ENCODE data around the gene NPC1. TPM values are rescaled to one million over a fixed set of nuclear protein-coding genes. Genes with fewer than 3 reads are reported as not detected.

NPC1 gene
- total RNA-seq, 1 experiment from 2014 or later: 39.6 TPM

- Histone ChIP-seq H3K79me2 (ENCODE audit: low read depth) (no peaks in the 10 kb centered on the region), H3K27ac (no peak overlapping the region), H3K4me2 (no peak overlapping the region), H3K36me3 (ENCODE audit: low read depth) (no peaks in the 10 kb centered on the region), H3F3A (ENCODE audit: insufficient read depth, low read depth) (peaks cover 4% of the 10 kb centered on the region; the same call in 1 of the 2 replicates), H3K9me2 (ENCODE audit: insufficient read depth) (no peaks in the 10 kb centered on the region), H3K4me1 (replicated peaks; ENCODE audit: insufficient read depth) (no peaks in the 10 kb centered on the region), H4K20me1 (ENCODE audit: insufficient read depth) (no peaks in the 10 kb centered on the region), H2AFZ (no peak overlapping the region), H3K9me3 (ENCODE audit: insufficient read depth, low read depth) (no peaks in the 10 kb centered on the region), H3K4me3 (no peak overlapping the region), H3K27me3 (ENCODE audit: insufficient read depth, low read depth) (no peaks in the 10 kb centered on the region)
- no TSS peak for BruUV-seq (replicated peaks)
- intact Hi-C loops (cut with micrococcal nuclease; ENCODE audit: unreplicated experiment): no loop called here
- DNase-seq: no peak
- CTCF ChIA-PET: no interaction called here
- POLR2A ChIA-PET (ENCODE audit: unreplicated experiment): interaction anchor here (0.6 kb wide), 1 partner anchor 11 kb away, joined by 4 read pairs; no protein-coding TSS in a partner anchor
- TF ChIP-seq CTCF (conservative IDR thresholded peaks at IDR 0.05) (no peak), EZH2 (IDR thresholded peaks at IDR 0.05; ENCODE audit: low read depth) (no peak)
These were observed 98.4 kb downstream of the NPC1 start for GRCh38 chr18:23487738-23488570.

GRCh38 chr18:23485386-23485785 is 100.9 kb downstream of the NPC1 start:
- peaks cover 8% of the 10 kb centered on the region; the same call in 1 of the 2 replicates for H3K36me3 ChIP-seq (ENCODE audit: low read depth)
- no peak overlapping the region for H2AFZ ChIP-seq
- no peaks in the 10 kb centered on the region for H3K9me2 ChIP-seq (ENCODE audit: insufficient read depth)
- H3K4me3 ChIP-seq: no peak overlapping the region
- H3K27me3 ChIP-seq (ENCODE audit: insufficient read depth, low read depth): no peaks in the 10 kb centered on the region
- ChIA-PET CTCF (no interaction called here), POLR2A (ENCODE audit: unreplicated experiment) (no interaction called here)
- peaks cover 8% of the 10 kb centered on the region; the same call in 1 of the 2 replicates for H3F3A ChIP-seq (ENCODE audit: insufficient read depth, low read depth)
- H3K4me2 ChIP-seq: no peak overlapping the region
- DNase-seq: no peak
- BruUV-seq (replicated peaks): no TSS peak
- no peak overlapping the region for H3K27ac ChIP-seq
- no peaks in the 10 kb centered on the region for H3K79me2 ChIP-seq (ENCODE audit: low read depth)
- H3K4me1 ChIP-seq (replicated peaks; ENCODE audit: insufficient read depth): no peaks in the 10 kb centered on the region
- intact Hi-C loops (cut with micrococcal nuclease; ENCODE audit: unreplicated experiment): no loop called here
- H3K9me3 ChIP-seq (ENCODE audit: insufficient read depth, low read depth): no peaks in the 10 kb centered on the region
- H4K20me1 ChIP-seq (ENCODE audit: insufficient read depth): no peaks in the 10 kb centered on the region
- TF ChIP-seq CTCF (conservative IDR thresholded peaks at IDR 0.05) (no peak), EZH2 (IDR thresholded peaks at IDR 0.05; ENCODE audit: low read depth) (no peak)

- no peaks in the 10 kb centered on the region for H3K9me3 ChIP-seq (ENCODE audit: insufficient read depth, low read depth)
- H3K79me2 ChIP-seq (ENCODE audit: low read depth): no peaks in the 10 kb centered on the region
- no TSS peak for BruUV-seq (replicated peaks)
- POLR2A ChIA-PET (ENCODE audit: unreplicated experiment): interaction anchor here (0.6 kb wide), 1 partner anchor 507 kb away, joined by 7 read pairs; no protein-coding TSS in a partner anchor
- CTCF ChIA-PET: no interaction called here
- no peak overlapping the region for H3K4me3 ChIP-seq
- H3K9me2 ChIP-seq (ENCODE audit: insufficient read depth): no peaks in the 10 kb centered on the region
- peaks cover 8% of the 10 kb centered on the region; the same call in 1 of the 2 replicates for H3K36me3 ChIP-seq (ENCODE audit: low read depth)
- H3K27ac ChIP-seq: no peak overlapping the region
- peaks cover 8% of the 10 kb centered on the region; the same call in 1 of the 2 replicates for H3F3A ChIP-seq (ENCODE audit: insufficient read depth, low read depth)
- intact Hi-C loops (cut with micrococcal nuclease; ENCODE audit: unreplicated experiment): no loop called here
- H4K20me1 ChIP-seq (ENCODE audit: insufficient read depth): no peaks in the 10 kb centered on the region
- H3K27me3 ChIP-seq (ENCODE audit: insufficient read depth, low read depth): no peaks in the 10 kb centered on the region
- DNase-seq: no peak
- no peaks in the 10 kb centered on the region for H3K4me1 ChIP-seq (replicated peaks; ENCODE audit: insufficient read depth)
- no peak overlapping the region for H3K4me2 ChIP-seq
- no peak overlapping the region for H2AFZ ChIP-seq
- TF ChIP-seq CTCF (conservative IDR thresholded peaks at IDR 0.05) (no peak), EZH2 (IDR thresholded peaks at IDR 0.05; ENCODE audit: low read depth) (no peak)
These were observed 101.6 kb downstream of the NPC1 start for GRCh38 chr18:23484561-23485182.

Other genes starting within 250 kb of the NPC1 start
- gene RIOK3, start 133.2 kb downstream of the NPC1 start, total RNA-seq (2021): 34.1 and 39.9 TPM in 2 replicates
- 14.5 and 19.6 TPM in 2 replicates for gene RMC1, start 83.0 kb downstream of the NPC1 start, total RNA-seq (2021)
- 4.3 and 4.6 TPM in 2 replicates for gene ANKRD29, start 76.4 kb upstream of the NPC1 start, total RNA-seq (2021)
- 44.4 and 54.7 TPM in 2 replicates for gene LAMA3, start 102.9 kb upstream of the NPC1 start, total RNA-seq (2021)

Measured in PC-9 (cell line).